Measurements from ENCODE around the gene MOCS3. TPM values are rescaled to one million over a fixed set of nuclear protein-coding genes. Genes with fewer than 3 reads are reported as not detected.

Gene MOCS3
- polyA plus RNA-seq, 3 donors, result 0.48 to 1.9 (median 1.9) TPM

GRCh38 chr20:50981714-50982048 is 23.1 kb downstream of the MOCS3 start:
- DNase-seq, result no peak
- peak overlapping the region in 5 of 7 donors; percentile 6 to 88 (median 68) for H3K27ac Mint-ChIP-seq
- Histone ChIP-seq H3K4me2 (replicated peaks; ENCODE audit: extremely low read depth, low read length, poor library complexity, severe bottlenecking) (no peak overlapping the region), H3K9me3 (replicated peaks in 1 of 2; ENCODE audit: control insufficient read depth in 1 of 2, insufficient read depth in 1 of 2, low read length in 2 of 2) (no peaks in the 10 kb centered on the region), H2AFZ (ENCODE audit: insufficient read depth, low read depth, low read length, poor library complexity, severe bottlenecking) (no peak overlapping the region), H3K9ac (ENCODE audit: insufficient read depth, low read length, poor library complexity, severe bottlenecking) (no peak overlapping the region), H3K27ac (ENCODE audit: low read depth in 1 of 2, low read length in 2 of 2) (no peak overlapping the region), H3K4me1 (ENCODE audit: control insufficient read depth in 1 of 2, insufficient read depth in 2 of 2, low read length in 2 of 2) (peaks cover 3 to 5% of the 10 kb centered on the region in 2 donors), H3K79me2 (ENCODE audit: insufficient read depth, low read length) (no peaks in the 10 kb centered on the region), H3K4me3 (replicated peaks in 1 of 3; ENCODE audit: low read depth in 2 of 3, low read length in 3 of 3) (no peak overlapping the region), H4K20me1 (ENCODE audit: insufficient read depth, low read length) (no peaks in the 10 kb centered on the region), H3K36me3 (replicated peaks in 1 of 2; ENCODE audit: control insufficient read depth in 1 of 2, insufficient read depth in 2 of 2, low read length in 2 of 2) (no peaks in the 10 kb centered on the region), H3K27me3 (ENCODE audit: control insufficient read depth in 2 of 2, insufficient read depth in 2 of 2, low read length in 2 of 2) (no peaks in the 10 kb centered on the region)
- peaks cover 0 to 2% (median 0%) of the 10 kb centered on the region in 7 donors for H3K9me3 Mint-ChIP-seq
- peak; percentile 37 for TF ChIP-seq CTCF (IDR thresholded peaks at IDR 0.05)
- H3K27me3 Mint-ChIP-seq (ENCODE audit: low read depth in 3 of 3), result peaks cover 18 to 27% (median 19%) of the 10 kb centered on the region in 3 donors
- intact Hi-C loops (cut with micrococcal nuclease), result loop anchor here (10.0 kb wide), 2 partner anchors 613 to 643 kb away; no protein-coding TSS in a partner anchor
- WGBS (ENCODE audit: insufficient coverage), result 86% methylated on average over 1 of the region's 3 CpGs
- peaks cover 31% of the 10 kb centered on the region for H3K4me1 Mint-ChIP-seq
- H3K4me3 Mint-ChIP-seq, result no peak overlapping the region
- H3K36me3 Mint-ChIP-seq, result no peaks in the 10 kb centered on the region

- Histone ChIP-seq H3K9me3 (replicated peaks in 1 of 2; ENCODE audit: control insufficient read depth in 1 of 2, insufficient read depth in 1 of 2, low read length in 2 of 2) (no peaks in the 10 kb centered on the region), H3K4me3 (replicated peaks in 1 of 3; ENCODE audit: low read depth in 2 of 3, low read length in 3 of 3) (no peak overlapping the region), H3K4me2 (replicated peaks; ENCODE audit: extremely low read depth, low read length, poor library complexity, severe bottlenecking) (no peak overlapping the region), H2AFZ (ENCODE audit: insufficient read depth, low read depth, low read length, poor library complexity, severe bottlenecking) (no peak overlapping the region), H3K4me1 (ENCODE audit: control insufficient read depth in 1 of 2, insufficient read depth in 2 of 2, low read length in 2 of 2) (peaks cover 3 to 5% of the 10 kb centered on the region in 2 donors), H3K36me3 (replicated peaks in 1 of 2; ENCODE audit: control insufficient read depth in 1 of 2, insufficient read depth in 2 of 2, low read length in 2 of 2) (no peaks in the 10 kb centered on the region), H3K27me3 (ENCODE audit: control insufficient read depth in 2 of 2, insufficient read depth in 2 of 2, low read length in 2 of 2) (no peaks in the 10 kb centered on the region), H3K9ac (ENCODE audit: insufficient read depth, low read length, poor library complexity, severe bottlenecking) (no peak overlapping the region), H3K27ac (ENCODE audit: low read depth in 1 of 2, low read length in 2 of 2) (no peak overlapping the region), H3K79me2 (ENCODE audit: insufficient read depth, low read length) (no peaks in the 10 kb centered on the region), H4K20me1 (ENCODE audit: insufficient read depth, low read length) (no peaks in the 10 kb centered on the region)
- intact Hi-C loops (cut with micrococcal nuclease), result loop anchor here (10.0 kb wide), 2 partner anchors 612 to 642 kb away; no protein-coding TSS in a partner anchor
- Mint-ChIP-seq H3K36me3 (no peaks in the 10 kb centered on the region), H3K27me3 (ENCODE audit: low read depth in 3 of 3) (peaks cover 14 to 32% (median 22%) of the 10 kb centered on the region in 3 donors), H3K27ac (peak overlapping the region; percentile 12 to 89 (median 81)), H3K4me1 (peaks cover 31% of the 10 kb centered on the region), H3K4me3 (no peak overlapping the region), H3K9me3 (peaks cover 0 to 2% (median 0%) of the 10 kb centered on the region in 7 donors)
- no peak for TF ChIP-seq CTCF (IDR thresholded peaks at IDR 0.05)
- WGBS (ENCODE audit: insufficient coverage), result 52% methylated on average over 3 of the region's 4 CpGs
- peak; percentile 10 to 35 (median 23) for DNase-seq
These were observed 23.7 kb downstream of the MOCS3 start for GRCh38 chr20:50982363-50982762.
